Measurements from ENCODE around the gene HPCAL1. TPM values are rescaled to one million over a fixed set of nuclear protein-coding genes. Genes with fewer than 3 reads are reported as not detected.

The HPCAL1 gene
- total RNA-seq, 1 donor from 2014 or later, result 13.7 TPM

DNA sequence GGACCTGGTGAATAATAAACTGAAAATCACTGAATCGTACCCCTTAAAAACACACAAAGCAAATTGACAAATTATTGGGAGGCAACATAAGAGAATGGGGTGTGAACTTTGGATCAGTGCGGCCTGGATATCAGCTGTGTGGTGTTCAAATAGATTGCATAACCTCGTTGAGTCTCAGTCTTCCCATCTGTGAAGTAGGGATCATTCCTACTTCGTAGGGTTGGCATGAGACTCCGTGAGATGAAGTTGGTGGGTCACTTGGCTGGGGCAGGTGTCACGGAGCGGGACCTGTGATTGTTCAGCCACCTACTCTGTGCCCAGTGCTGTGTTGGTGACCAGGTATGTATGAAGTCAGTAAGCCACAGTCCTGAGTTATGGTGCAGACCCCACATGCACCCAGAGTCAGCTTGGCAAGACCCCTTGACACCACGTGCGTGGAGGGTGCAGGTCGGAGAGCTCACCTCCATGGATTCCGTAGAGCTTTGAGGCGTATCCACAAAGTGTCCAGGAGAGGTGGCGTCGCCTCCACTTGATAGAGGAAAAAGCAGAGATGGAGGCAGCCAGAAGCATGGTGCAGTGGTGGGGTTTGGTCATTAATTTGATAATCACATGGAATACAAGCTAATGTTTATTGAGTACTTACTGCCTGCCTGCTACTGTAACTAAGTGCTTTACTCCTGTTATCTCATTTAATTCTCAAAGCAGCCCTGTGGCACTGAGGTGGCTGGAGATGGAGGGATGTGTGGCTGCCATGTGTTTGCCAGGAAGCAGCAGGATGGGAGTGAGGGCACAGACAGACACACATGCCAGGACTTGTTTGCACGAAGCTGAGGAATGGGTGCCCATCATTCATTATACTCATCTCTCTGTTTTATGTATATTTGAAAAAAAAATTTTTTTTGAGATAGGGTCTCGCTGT is 35.8 kb downstream of the HPCAL1 start:
- no peak for ATAC-seq

DNA sequence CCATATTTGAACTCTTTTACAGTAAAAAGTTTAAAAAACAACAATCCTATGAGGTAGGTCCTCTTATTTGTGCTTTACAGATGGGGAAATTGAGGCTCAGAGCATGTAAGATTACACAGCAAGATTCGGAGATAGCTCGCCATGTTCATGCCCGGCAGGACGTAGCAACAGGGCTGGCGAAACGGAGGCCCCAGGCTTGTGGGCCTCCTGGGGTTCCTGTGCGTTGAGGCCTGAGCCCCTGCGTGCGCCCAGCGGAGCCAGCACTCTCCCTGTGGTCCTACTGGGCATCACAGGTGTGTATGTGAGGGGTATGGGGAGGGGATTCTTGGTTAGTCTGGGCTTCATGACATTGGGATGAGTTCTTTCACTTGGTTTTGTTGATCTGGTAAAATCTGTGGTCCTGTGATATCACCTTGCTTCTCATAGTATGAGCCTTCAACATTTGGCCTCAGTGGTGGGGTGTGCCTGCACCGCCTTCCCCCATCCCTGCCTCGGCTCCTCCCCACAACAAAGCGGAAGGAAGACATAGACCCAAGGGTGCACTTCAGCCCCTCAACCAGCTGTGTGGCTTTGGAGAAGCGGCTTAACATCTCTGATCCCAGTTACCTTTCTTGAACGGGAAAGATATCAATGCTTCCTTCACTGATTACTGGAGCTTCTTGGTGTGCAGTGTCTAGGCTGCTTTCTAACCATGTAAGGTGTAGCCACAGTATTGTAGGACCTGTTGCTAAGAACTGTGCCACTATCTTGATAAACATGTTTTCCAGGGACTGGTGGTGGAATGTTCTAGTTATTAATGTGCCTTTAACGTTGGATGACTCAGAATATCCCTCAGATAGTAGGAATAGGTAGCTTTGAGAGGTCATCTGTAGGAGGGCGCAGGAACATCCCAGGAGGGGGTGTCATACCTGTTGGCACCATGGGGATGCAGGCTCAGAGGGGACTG is 37.2 kb downstream of the HPCAL1 start:
- no peak for ATAC-seq

DNA sequence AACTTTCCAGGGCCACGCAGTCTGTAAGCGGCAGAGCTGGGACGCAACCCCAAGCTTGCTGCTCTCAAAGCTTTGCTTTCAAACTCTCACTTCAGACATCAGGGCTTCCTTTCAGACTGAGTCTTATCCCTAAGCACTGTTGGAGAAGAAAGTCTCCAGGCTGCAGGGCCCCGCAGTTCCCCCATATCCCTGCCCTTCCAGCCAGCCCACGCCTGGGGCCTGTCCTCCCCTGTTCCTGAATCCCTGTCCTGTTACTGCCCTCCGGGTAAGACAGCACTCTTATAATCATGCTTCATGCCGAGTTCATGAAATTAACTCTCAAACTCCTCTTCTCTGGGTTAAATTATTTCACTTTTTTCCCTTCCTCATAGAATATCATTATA is 37.9 kb downstream of the HPCAL1 start:
- no peak for ATAC-seq

DNA sequence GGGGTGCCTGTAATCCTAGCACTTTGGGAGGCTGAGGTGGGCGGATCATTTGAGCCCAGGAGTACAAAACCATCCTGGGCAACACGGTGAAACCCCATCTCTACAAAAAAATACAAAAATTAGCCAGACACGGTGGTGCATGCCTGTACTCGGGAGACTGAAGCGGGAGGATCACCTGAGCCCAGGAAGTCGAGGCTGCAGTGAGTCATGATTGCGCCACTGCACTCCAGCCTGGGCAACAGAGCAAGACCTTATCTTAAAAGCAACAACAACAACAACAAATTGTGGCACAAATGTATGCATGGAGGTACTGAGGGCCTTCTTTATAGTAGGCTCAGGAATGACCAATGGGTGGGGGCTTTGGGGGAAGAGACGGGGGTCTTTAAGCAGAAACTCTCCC is 38.5 kb downstream of the HPCAL1 start:
- no peak for ATAC-seq

DNA sequence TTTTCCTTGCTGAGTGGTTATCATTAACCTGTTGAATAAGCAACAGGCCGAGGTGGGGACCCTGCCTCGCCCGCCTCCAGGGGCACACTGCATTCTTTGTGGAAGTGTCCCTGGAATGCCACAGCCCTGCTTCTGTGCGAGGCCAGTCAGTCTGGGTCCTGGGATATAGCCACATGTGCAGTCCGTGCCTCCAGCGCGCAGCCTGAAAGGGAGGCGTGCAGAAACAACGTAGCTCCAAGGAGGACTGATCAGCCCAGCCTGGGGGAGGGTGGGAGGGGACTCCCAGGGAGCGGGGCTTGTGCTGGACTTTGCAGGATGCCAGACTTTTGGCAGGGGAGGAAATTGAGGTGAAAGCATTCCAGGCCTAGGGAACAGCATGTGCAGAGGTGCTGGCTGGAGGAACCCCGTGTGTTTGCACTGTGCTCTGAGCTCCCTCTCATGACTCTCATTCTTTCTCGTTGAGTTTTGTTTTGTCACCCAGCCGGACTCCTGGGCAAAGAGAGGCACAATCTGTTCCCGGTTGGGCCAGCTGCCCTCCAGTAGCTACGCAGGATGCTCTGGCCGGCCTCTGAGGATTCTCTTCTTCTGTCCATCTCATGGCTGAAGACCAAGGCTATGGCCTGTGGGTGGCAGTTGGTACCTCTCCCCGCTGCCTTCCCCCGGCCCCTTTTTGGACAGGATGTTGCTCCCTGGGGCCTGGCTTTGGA is 39.7 kb downstream of the HPCAL1 start:
- no peak for ATAC-seq

DNA sequence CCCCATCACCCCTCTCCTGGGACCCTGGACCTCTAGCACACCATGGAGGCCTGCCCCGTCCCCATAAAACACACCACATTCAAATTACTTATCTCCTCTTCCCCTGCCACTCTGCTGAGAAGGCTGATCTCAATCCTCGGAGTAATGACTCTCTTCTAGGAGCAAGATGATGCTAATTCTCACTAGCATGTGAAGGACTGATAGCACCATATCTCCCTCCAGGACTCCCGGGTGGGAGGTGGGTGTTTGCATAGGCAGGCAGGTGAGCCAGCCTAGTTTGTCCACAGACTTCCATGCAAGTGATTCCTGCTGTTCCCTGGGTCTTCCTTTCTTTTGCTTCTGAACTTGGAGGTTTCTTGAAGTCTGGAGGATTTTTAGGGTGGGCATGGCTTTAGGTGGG is 40.5 kb downstream of the HPCAL1 start:
- ATAC-seq, result no peak

DNA sequence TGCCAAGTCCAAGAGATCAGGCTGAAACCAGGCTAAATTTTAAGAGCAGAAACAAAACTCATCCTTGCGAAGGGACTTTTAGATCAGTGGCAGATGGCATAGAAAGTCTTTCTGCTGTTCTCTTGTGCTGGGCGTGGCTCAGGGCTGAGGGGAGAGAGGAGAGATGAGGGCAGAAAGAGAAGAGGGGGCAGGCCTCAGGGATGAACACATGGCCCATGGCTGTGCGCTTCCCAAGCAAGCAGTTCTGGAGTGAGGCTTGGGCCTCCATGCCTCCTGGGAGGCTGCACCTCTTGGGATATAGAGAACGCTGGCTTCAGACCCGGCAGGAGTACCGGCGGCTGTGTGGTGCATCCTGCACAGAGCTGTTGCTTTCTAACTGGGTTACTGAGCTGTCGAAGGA is 41.0 kb downstream of the HPCAL1 start:
- no peak for ATAC-seq

DNA sequence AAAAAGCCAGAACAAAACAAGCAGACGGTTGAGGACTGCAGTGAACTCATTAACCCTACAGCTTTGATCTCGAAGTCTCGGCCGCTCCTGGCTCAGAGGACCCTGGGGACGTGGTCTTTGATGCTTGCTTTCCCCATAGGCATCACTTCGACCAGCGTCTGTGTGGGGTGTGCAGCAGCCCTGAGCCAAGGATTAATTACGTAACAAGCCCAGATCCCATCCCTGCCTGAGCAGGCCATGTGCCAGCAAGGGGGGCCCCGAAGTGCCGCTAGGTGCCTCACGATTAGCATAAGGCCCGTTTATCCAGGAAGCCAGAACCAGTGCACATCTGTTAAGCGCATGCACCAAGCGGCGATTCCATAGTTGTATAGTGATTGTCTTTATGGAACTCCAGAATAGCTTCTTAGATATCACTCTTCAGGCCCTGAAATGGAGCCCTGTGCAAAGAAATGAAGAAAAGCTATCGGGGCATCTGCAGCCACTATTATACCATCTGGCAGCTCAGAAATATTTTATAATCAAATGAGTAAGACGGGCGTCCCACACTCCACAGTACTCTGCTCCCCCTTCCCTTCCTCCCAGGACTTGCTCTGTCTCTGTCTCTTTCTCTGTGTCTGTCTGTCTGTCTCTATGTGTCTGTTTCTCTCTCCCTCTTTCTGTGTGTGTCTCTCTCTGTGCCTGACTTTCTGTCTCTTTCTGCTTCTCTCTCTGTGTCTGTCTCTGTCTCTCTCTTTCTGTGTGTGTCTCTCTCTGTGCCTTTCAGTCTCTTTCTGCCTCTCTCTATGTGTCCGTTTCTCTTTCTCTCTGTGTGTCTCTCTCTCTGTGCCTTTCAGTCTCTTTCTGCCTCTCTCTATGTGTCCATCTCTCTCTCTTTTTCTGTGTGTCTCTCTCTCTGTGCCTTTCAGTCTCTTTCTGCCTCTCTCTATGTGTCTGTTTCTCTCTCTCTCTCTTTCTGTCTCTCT is 41.7 kb downstream of the HPCAL1 start:
- no peak for ATAC-seq

DNA sequence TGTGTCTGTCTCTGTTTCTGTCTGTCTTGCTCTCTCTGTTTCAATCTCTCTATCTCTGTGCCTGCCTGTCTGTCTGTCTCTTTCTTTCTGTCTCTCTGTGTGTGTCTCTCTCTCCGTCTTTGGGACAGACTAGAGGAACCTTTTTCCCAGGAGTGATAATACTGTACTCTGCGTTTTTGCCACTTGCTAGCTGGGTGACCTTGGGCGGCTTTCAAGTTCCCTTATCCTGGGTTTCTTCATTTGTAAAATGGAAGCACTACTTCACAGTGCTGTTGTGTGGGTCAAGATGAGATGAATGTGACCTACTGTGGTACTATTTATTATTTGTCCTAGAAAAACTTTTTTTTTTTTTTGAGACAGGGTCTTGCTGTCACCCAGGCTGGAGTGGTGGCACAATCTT is 42.4 kb downstream of the HPCAL1 start:
- ATAC-seq, result no peak

DNA sequence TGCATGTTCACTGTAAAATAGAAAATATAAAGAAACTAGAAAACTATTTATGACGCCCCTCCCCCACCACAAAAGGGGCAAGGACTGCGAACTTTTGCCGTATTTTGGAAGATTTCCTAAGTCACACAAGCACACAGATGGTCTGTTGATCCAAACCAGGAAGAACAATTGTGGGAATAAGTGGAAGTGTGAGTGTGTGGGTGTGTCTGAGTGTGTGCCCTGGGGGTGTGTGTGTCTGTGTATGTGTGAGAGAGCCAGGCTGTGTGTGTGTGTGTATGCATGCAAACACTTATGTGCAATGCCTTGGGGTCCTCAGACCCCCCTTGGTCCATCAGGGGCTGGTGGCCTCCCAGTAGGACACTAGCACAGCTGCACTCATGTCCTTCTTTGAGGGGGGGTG is 43.1 kb downstream of the HPCAL1 start:
- no peak for ATAC-seq

DNA sequence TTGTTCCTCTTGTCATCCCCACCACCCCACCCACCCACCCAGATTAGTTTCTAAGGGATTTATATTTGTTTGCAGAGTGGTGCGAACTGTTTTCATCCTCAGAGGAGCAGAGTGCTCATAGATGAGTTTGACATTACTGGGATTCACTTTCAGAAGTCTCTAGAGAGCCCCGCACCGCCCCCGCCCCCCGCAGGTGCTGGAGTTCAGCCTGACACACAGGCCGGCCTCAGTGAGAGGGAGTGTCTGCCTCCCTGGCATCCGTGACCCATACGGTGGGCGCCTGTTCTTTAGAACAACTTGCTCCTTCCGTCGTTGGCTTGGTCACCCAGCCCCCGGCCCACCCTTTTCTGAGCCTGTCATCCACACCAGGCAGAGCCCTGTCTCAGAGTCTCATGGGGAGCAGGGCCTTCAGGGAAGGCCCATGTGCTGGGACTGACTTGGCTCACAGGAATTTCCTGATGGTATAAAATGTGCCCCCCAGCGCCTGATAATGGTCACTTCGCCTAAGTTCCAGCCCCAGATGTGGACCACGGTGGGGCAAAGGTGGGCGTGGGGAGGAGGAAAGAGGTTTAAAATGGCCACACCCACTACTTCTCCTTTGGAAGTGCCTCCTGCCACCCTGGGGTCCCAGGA is 44.3 kb downstream of the HPCAL1 start:
- ATAC-seq, result no peak

DNA sequence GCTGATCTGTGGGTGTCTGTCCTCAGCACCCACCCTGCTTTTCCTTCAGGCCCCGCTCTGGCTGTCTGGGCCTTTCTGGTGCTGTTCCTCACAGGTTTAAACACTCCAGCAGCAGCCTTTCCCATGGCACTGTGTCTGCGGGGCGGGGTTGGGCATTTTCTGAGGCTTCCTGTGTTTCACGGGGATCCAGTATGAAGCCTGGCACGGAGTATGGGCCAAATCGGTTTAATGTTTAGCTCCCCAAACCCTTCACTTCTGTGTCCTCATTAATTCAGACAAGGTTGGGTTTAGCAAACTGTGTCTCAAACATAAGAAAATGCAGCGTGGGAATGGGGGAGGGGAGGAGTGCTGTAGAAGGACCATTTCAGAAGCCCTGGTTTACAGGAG is 44.9 kb downstream of the HPCAL1 start:
- ATAC-seq, result no peak

DNA sequence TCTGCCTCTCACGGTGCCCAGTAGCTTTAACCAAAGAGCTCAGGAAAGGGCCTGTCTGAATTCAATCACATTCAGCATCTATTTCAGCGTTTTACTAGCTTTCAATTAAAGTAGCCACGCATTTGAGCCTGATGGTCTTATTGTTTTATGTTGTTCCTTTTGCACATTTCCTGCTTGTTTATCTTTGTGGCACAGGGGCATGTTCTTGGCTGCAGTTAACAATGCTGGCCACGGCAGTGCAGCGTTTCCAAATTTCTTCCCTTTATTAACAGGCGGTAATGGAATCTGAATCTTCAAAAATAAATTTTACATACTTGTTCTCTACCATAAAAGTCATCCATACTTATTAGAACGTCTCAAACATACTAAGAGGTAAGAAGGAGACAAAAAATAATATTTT is 46.2 kb downstream of the HPCAL1 start:
- no peak for ATAC-seq

DNA sequence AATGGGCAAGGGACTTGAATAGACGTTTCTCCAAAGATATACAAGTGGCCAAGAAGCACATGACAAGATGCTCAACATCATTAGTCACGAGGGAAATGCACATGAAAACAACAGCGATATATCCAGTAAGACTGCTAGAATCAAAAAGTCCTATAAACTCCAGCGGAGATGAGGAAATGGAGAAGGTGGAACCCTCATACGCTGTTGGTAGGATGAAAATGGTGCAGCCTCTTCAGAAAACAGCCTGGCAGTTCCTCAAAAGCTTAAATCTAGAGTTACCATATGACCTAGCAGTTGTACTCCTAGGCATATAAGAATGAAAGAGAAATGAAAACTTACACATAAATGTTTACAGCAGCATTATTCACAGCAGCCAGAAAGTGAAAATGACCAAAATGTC is 48.1 kb downstream of the HPCAL1 start:
- no peak for ATAC-seq

DNA sequence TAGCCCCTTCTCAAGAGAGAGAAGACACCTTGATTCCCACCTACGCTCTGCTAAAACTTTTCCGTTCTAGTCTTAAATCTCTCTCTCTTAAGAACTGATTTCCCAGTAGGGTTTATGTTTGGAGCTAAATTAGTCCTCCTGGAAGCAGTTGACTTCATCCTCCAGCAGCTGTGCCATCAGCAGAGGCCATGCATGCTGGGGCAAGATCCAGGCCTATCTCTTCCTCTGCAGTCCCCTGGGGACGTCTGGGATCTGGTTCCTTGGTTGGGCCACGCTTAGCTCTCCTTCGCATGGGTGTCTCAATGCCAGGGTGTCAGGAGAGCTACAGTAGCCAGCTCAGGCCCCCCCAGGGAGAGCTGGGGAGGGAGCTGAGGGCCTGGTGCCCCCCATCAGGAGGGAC is 49.7 kb downstream of the HPCAL1 start:
- no peak for ATAC-seq

DNA sequence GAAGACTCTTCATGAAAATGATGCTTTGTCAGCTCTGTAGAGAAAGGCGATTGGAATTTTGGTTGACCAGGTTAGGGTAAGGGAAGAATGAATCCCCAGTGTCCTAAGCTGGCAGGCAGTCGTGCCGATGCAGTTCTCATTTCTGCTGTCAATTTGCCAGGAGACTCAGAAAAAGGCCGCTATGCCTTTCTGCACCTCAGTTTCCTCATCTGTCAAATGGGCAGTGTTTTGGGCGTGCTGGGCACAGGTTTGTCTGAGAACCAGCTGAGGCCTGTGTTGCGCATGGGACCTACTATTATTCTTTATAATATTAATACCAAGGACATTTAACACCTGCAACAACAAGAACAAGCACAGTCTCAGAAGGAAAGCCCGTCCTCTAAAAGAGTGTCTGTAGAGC is 50.3 kb downstream of the HPCAL1 start:
- no peak for ATAC-seq

DNA sequence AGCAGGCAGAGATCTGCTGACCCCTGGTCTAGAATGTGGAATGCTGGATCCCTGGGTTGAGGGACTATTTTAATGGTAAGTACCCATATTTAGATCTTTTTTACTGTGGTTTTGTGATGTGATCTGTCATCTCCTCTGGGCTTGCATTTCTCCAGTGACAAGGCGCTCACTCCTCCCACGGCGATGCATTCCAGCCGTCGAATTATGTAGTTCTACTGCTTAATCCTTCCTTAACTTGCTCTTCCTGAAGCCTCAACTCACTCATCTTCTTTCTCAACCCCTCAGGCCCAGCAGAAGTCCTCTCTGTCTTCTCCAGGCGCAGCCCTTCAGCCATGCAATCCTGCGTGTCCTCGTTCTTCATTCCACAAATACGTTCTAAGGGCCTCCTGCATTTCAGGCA is 51.2 kb downstream of the HPCAL1 start:
- ATAC-seq, result no peak

DNA sequence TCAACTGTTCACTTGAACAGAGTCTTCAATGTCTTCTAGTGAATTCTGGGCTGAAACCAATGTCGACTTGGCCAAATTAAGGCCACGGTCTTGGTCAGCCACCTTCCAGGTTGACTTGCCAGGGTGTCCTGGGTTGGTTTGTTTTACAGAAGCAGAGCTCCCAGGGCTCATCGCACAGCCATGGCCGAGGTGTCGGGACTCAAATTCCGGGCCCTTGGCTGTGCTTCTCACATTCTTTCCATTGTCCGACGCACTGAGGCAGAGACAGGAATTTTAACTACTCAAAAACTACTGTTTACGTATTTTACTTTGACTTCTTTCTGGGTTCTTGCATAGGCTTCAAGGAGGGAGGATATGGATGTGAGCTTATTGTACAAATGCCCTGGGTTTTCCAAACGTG is 51.7 kb downstream of the HPCAL1 start:
- no peak for ATAC-seq

DNA sequence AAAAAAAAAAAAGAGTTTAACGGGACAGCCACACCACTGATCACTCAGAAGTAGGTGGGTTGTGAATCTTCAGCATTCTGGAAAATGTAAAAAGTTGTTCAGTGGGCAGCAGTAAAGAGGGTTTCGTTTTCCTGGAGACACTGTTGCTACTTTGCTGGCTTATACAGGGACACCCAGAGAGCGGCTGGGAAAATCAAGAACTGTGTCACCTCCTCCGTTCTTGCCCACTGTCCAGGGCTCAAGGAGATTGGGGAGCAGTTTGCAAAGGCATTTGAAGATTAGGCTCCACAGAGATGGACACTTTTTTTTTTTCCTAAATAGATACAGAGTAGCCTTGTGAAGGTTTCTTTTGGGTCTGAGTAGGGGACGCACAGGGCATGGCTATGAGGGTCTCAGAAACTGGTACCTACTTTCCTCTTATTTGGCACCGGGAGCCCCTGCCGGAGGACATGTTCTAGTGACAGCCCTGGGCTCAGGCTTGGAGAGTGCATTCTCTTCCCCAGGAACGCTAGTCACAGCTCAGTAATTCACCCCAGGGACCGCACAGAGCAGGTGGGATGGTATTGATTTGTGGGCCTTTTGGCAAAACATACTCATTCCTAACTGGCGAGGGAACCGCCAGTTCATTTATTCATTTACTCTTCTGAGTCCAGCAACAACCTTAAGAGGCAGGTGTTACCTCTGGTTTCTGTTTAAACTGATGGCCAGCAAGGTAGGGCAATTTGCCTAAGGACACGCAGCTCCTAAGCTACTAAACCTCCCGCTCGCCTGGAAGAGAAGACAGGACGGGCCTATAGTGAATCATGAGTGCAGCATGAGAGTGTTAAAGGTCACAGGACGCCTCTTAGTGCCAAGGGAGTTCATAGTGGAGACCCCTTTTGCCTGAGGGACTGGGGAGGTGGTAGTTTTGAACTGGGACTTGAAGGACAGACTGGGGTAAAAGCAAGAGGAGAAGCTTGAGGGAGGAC is 53.1 kb downstream of the HPCAL1 start:
- no peak for ATAC-seq

DNA sequence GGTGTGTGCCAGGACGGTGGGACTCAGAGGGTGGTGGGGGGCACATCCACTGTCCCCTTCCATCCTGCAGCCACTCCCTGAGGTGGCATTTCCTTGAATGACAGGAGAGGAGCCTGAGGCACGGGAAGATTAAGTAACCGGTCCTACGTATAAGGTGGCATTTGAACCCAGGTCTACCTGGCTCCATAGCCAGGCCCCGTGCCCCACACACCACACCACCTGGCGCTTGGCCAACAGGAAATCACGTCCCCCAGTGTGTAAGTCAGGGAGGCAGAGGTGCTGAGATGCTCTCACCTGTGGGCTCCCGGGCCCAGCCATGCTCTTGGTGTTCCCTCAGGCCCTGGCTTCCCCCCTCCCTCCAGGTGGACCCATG is 53.7 kb downstream of the HPCAL1 start:
- ATAC-seq, result no peak
